PC-3 (cell line): Measurements from ENCODE around the gene DLG2. TPM values are rescaled to one million over a fixed set of nuclear protein-coding genes. Genes with fewer than 3 reads are reported as not detected.

ENCODE experiments used
- ATAC-seq: fragments of 200-7000 bp; cut with Tn5 transposase; 2 replicates; pipeline ENCODE4 v1.9.1; 2020; ENCODE audit warnings: mild to moderate bottlenecking, moderate library complexity
- BruUV-seq: library from RNA; stranded (reverse); fragments of 400-500 nt; replicated peaks from 2 replicates; lab custom pipeline; 2021; lab: Mats Ljungman, UMichigan
- CTCF ChIA-PET: fragments of 300-600 bp; sonication (Branson Sonifier 250); formaldehyde crosslinking; loops from one replicate; lab custom pipeline; 2022; ENCODE audit warnings: antibody characterized with exemption; lab: Charles Lee
- POLR2A ChIA-PET: fragments of 300-600 bp; sonication (Branson Sonifier 250); formaldehyde crosslinking; loops from one replicate; lab custom pipeline; 2022; ENCODE audit warnings: antibody characterized with exemption; ENCODE audit not compliant: unreplicated experiment; lab: Charles Lee
- DNase-seq: peaks from one replicate; pipeline ENCODE4 v3.0.0-alpha.2; 2015
- H2AFZ ChIP-seq: fragments of 300-600 bp; sonication (generic); 2 replicates; pipeline ENCODE4 v1.6.0; 2016; ENCODE audit warnings: antibody characterized with exemption, low read length
- H3F3A ChIP-seq: fragments of 300-600 bp; sonication (generic); one replicate; pipeline ENCODE4 v1.6.0; 2017; ENCODE audit warnings: antibody characterized with exemption, low read length, control low read depth, mild to moderate bottlenecking; ENCODE audit not compliant: unreplicated experiment
- H3K27ac ChIP-seq: fragments of 300-600 bp; sonication (generic); 2 replicates; pipeline ENCODE4 v1.5.1; 2016; ENCODE audit warnings: mild to moderate bottlenecking, low read length
- H3K27me3 ChIP-seq: fragments of 300-600 bp; sonication (generic); 2 replicates; pipeline ENCODE4 v1.6.1; 2016; ENCODE audit warnings: low read length, mixed read lengths
- H3K36me3 ChIP-seq: fragments of 300-600 bp; sonication (generic); 2 replicates; pipeline ENCODE4 v1.6.1; 2016; ENCODE audit warnings: low read depth, mixed run types, low read length, mixed read lengths
- H3K4me1 ChIP-seq: fragments of 300-600 bp; sonication (generic); 2 replicates; pipeline ENCODE4 v1.5.1; 2016; ENCODE audit warnings: low read length; ENCODE audit not compliant: insufficient read depth
- H3K4me2 ChIP-seq: fragments of 300-600 bp; sonication (generic); 2 replicates; pipeline ENCODE4 v1.6.0; 2016; ENCODE audit warnings: low read length
- H3K4me3 ChIP-seq: fragments of 300-600 bp; sonication (generic); 2 replicates; pipeline ENCODE4 v1.5.1; 2016; ENCODE audit warnings: mild to moderate bottlenecking, low read length, mixed read lengths
- H3K79me2 ChIP-seq: fragments of 300-600 bp; sonication (generic); 2 replicates; pipeline ENCODE4 v1.6.1; 2017; ENCODE audit warnings: low read length, mixed read lengths
- H3K9ac ChIP-seq: fragments of 300-600 bp; sonication (generic); 2 replicates; pipeline ENCODE4 v1.6.0; 2016; ENCODE audit warnings: mild to moderate bottlenecking, low read length
- H3K9me2 ChIP-seq: fragments of 300-600 bp; sonication (generic); replicated peaks from 2 replicates; pipeline ENCODE4 v1.6.1; 2016; ENCODE audit warnings: mixed run types, low read length, mixed read lengths
- H3K9me3 ChIP-seq: fragments of 300-600 bp; sonication (generic); 2 replicates; pipeline ENCODE4 v1.6.1; 2016; ENCODE audit warnings: low read length, mixed read lengths
- H4K20me1 ChIP-seq: fragments of 300-600 bp; sonication (generic); 2 replicates; pipeline ENCODE4 v1.6.1; 2016; ENCODE audit warnings: low read length, mixed read lengths
- EZH2 ChIP-seq: fragments of 300-600 bp; sonication (generic); IDR thresholded peaks from one replicate; pipeline ENCODE4 v1.6.1; 2017; ENCODE audit warnings: antibody characterized with exemption, mild to moderate bottlenecking, low read length; ENCODE audit not compliant: unreplicated experiment
- EZH2phosphoT487 ChIP-seq: fragments of 300-600 bp; sonication (generic); IDR thresholded peaks from 2 replicates; pipeline ENCODE4 v1.6.1; 2018; ENCODE audit warnings: mild to moderate bottlenecking, antibody characterized with exemption, low read length, borderline replicate concordance
- intact Hi-C: fragments of 100-400 bp; cut with micrococcal nuclease; formaldehyde crosslinking; loops from 2 replicates; pipeline ENCODE4 v1.9.0; 2023
- total RNA-seq: library from RNA; depleted of rRNA; stranded (reverse); fragments of >200 nt; gene quantifications from 2 replicates; pipeline ENCODE4 v1.2.3, GENCODE V29; 2014
- TF ChIP-seq, protein P1 (sequence below): fragments of 300-600 bp; sonication (generic); conservative IDR thresholded peaks from 2 replicates; pipeline ENCODE4 v1.5.1; 2017; ENCODE audit warnings: antibody characterized with exemption, low read depth, mild to moderate bottlenecking, low read length

DLG2 gene
- total RNA-seq, 1 experiment from 2014 or later: 0.58 TPM

DNA sequence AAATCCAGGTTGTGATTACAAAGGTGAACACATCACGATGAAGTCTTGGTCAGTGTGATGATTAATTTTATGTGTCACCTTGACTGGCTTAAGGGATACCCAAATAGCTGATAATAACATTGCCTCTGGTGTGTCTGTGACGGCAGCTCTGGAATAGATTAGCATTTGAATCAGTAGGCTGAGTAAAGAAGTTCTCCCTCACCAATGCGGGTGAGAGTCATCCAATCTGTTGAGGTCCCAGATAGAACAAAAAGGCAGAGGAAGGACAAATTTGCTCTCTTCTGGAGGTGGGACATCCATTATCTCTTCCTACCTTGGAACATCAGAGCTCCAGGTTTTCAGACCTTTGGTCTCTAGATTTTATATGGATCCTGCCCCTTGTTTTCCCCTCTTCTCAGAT lies 1484.7 kb downstream of the DLG2 start:
- Histone ChIP-seq H3K79me2 (no peaks in the 10 kb centered on the region), H3K36me3 (no peaks in the 10 kb centered on the region), H3F3A (no peaks in the 10 kb centered on the region), H3K4me2 (no peak overlapping the region), H4K20me1 (no peaks in the 10 kb centered on the region), H3K9me3 (no peaks in the 10 kb centered on the region; the same call in 1 of the 2 replicates), H3K27ac (no peak overlapping the region), H2AFZ (no peak overlapping the region), H3K27me3 (no peaks in the 10 kb centered on the region), H3K9me2 (no peaks in the 10 kb centered on the region), H3K9ac (no peak overlapping the region), H3K4me3 (no peak overlapping the region), H3K4me1 (no peaks in the 10 kb centered on the region)
- no TSS peak for BruUV-seq
- POLR2A ChIA-PET: no interaction called here
- CTCF ChIA-PET: no interaction called here
- ATAC-seq (no peak), DNase-seq (no peak)
- no peak for TF ChIP-seq EZH2phosphoT487
- intact Hi-C loops: no loop called here

DNA sequence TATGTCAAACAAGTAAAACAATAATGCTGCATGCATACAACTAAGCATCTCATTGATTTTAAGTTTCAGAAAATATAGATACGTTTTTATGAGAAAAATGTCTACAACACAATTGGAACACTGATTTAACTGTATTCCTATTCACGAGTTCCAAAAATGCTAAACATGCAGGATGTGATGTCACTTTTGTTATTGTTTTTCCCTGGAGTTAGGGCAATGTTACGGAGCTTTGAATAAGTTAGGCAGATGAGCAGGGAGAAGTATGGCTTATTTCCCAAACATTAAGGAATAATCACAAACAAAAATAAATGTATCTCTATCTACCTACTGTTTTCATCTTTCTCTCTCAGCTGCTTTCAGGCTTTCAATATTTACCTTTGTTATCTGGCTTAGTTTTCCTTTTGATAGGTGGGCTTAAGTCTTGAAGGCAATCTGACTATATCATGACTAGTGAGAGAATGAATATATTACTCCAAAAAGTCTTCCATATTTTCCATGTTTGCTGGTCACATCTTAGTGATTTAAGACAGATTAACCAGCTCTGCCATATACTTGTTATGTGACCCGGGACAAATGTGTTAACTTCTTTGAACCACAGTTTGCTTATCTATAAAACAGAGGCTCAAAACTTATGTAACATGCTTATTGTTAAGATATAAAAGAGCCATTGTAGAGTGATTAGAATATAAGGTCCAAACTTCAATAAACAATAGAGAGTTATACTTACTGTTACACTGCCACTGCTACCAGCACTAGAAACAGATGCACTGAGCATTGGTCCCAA lies 1486.6 kb downstream of the DLG2 start:
- Histone ChIP-seq H3K9me3 (no peaks in the 10 kb centered on the region; the same call in 1 of the 2 replicates), H3K27ac (no peak overlapping the region), H3K9ac (no peak overlapping the region), H3K4me1 (no peaks in the 10 kb centered on the region), H3K9me2 (no peaks in the 10 kb centered on the region), H4K20me1 (no peaks in the 10 kb centered on the region), H3K4me3 (no peak overlapping the region), H2AFZ (no peak overlapping the region), H3K79me2 (no peaks in the 10 kb centered on the region), H3K36me3 (no peaks in the 10 kb centered on the region), H3F3A (no peaks in the 10 kb centered on the region), H3K4me2 (no peak overlapping the region), H3K27me3 (no peaks in the 10 kb centered on the region)
- BruUV-seq: no TSS peak
- intact Hi-C loops: no loop called here
- no peak for ATAC-seq
- TF ChIP-seq, protein P1, sequence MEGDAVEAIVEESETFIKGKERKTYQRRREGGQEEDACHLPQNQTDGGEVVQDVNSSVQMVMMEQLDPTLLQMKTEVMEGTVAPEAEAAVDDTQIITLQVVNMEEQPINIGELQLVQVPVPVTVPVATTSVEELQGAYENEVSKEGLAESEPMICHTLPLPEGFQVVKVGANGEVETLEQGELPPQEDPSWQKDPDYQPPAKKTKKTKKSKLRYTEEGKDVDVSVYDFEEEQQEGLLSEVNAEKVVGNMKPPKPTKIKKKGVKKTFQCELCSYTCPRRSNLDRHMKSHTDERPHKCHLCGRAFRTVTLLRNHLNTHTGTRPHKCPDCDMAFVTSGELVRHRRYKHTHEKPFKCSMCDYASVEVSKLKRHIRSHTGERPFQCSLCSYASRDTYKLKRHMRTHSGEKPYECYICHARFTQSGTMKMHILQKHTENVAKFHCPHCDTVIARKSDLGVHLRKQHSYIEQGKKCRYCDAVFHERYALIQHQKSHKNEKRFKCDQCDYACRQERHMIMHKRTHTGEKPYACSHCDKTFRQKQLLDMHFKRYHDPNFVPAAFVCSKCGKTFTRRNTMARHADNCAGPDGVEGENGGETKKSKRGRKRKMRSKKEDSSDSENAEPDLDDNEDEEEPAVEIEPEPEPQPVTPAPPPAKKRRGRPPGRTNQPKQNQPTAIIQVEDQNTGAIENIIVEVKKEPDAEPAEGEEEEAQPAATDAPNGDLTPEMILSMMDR: no peak
- TF ChIP-seq EZH2phosphoT487 (no peak), EZH2 (no peak)
- POLR2A ChIA-PET: no interaction called here
- DNase-seq: no peak
- CTCF ChIA-PET: no interaction called here

DNA sequence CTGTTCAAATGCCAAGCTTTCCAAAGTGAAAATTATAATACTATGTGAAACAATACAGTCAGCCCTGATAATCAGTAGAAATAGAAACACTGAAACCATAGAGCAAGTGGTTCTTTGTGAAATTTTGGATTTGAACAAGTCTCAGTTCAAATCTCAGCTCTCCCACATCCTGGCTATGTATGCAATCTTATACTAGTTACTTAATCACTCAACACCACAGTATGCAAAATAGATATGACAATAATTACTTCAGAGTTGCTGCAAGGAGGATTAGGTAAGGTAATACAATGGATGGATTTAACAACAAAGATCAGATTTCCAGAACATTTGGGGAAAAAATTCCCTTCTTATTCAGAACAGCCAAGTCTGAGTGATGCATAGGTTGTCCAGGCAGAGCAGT lies 1489.2 kb downstream of the DLG2 start:
- BruUV-seq: no TSS peak
- Histone ChIP-seq H3K4me3 (no peak overlapping the region), H3K79me2 (no peaks in the 10 kb centered on the region), H3F3A (no peaks in the 10 kb centered on the region), H3K27ac (no peak overlapping the region), H3K4me1 (no peaks in the 10 kb centered on the region), H3K27me3 (no peaks in the 10 kb centered on the region), H2AFZ (no peak overlapping the region), H3K9me2 (no peaks in the 10 kb centered on the region), H4K20me1 (no peaks in the 10 kb centered on the region), H3K4me2 (no peak overlapping the region), H3K36me3 (no peaks in the 10 kb centered on the region), H3K9ac (no peak overlapping the region), H3K9me3 (no peaks in the 10 kb centered on the region; the same call in 1 of the 2 replicates)
- POLR2A ChIA-PET: no interaction called here
- TF ChIP-seq, protein P1: no peak
- no peak for TF ChIP-seq EZH2
- DNase-seq (no peak), ATAC-seq (no peak)
- intact Hi-C loops: no loop called here
- CTCF ChIA-PET: no interaction called here
